G401 (cell line): ENCODE measurements around the gene MAPK14. TPM values are rescaled to one million over a fixed set of nuclear protein-coding genes. Genes with fewer than 3 reads are reported as not detected.

ENCODE experiments used
- DNase-seq: peaks from one replicate; pipeline ENCODE4 v3.0.0-alpha.2; 2015; ENCODE audit warnings: low spot score
- in situ Hi-C: cut with HindIII; loops from 2 replicates; pipeline ENCODE4 v1.10.0; 2016; ENCODE audit warnings: low sequenced_read_pairs, mixed read lengths
- total RNA-seq: library from RNA; depleted of rRNA; stranded (reverse); fragments of >200 nt; shearing (Covaris generic); gene quantifications from 2 replicates; pipeline ENCODE4 v1.2.3, GENCODE V29; 2014; rRNA removed

MAPK14 gene
- total RNA-seq, 1 experiment from 2014 or later, result 32.9 TPM

- DNase-seq, result no peak
- in situ Hi-C loops, result no loop called here
Measured at GRCh38 chr6:36145495-36145894, 117.9 kb downstream of the MAPK14 start.

- in situ Hi-C loops, result no loop called here
- DNase-seq, result no peak
Measured at GRCh38 chr6:36147294-36147693, 119.7 kb downstream of the MAPK14 start.

GRCh38 chr6:36149476-36149875 lies 121.9 kb downstream of the MAPK14 start:
- no peak for DNase-seq
- in situ Hi-C loops, result no loop called here

- in situ Hi-C loops, result no loop called here
- no peak for DNase-seq
Measured at GRCh38 chr6:36150283-36150682, 122.7 kb downstream of the MAPK14 start.

DNA sequence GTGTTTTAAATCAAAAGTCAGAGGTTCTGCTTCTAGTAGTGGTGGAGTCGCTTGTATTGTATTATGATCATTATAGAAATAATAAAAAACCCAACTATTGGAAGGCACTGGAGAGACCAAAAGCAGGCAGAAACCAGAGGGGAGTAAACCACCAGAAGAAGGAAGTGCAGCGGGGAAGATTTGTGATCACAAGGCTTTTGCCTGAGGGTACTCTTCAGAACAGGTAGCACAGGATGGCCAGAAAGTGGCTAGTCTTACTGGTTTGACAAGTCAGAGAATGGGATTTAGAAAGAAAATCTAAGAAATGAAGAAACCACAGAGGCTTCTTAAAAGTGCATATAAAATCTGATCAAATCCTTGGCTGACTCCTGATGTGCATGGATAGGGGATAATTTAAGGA lies 126.7 kb downstream of the MAPK14 start:
- DNase-seq, result no peak
- in situ Hi-C loops, result no loop called here

DNA sequence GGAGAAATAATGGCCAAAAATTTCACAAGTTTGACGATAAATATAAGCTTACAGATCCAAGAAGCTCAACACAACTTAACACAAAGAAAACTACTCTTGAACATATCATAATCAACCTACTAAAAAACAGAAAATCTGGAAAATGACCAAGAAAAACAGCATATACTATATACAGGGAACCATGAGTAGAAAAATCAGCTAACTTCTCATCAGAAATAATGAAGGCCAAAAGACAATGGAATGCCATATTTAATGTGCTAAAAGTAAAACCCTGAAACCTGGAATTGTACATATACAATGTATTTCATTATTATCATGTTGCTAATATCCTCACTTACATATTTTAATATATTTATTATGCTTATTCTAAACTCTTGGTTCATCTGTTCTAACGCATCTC lies 128.1 kb downstream of the MAPK14 start:
- in situ Hi-C loops, result no loop called here
- DNase-seq, result no peak

DNA sequence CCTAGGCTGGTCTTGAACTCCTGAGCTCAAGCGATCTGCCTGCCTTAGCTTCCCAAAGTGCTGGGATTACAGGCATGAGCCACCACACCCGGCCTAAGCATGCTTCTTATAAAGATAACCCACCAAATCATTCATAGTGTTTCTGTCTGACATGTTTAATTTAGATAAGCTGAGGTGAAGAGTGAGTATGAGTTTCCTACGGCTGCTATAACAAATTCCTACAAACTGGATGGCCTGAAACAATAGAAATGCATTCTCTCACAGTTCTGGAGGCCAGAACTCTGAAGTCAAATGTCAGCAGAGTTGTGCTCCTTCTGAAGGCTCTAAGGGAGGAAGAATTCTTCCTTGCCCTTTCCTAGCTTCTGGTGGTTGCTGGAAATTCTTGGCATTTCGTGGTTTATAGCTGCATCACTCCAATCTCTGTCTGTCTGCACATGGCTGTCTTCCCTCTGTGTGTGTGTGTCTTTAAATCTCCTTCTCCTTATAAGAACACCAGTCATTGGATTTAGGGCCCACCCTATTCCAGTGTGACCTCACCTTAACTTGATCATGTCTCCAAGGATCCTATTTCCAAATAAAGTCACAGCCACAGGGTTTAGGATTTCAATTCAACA lies 132.6 kb downstream of the MAPK14 start:
- no peak for DNase-seq

More for the DNA sequence above, 132.6 kb downstream of the MAPK14 start:
- in situ Hi-C loops, result no loop called here

Other genes starting within 250 kb of the MAPK14 start
- not detected in 2 replicates for gene CLPSL1, start 246.8 kb upstream of the MAPK14 start, total RNA-seq
- gene CLPS, start 230.5 kb upstream of the MAPK14 start, total RNA-seq, result not detected in 2 replicates
- gene LHFPL5, start 222.5 kb upstream of the MAPK14 start, total RNA-seq, result not detected in 2 replicates
- gene SRPK1, start 106.7 kb upstream of the MAPK14 start, total RNA-seq, result 28.9 and 39.9 TPM in 2 replicates
- gene SLC26A8, start 3.2 kb upstream of the MAPK14 start, total RNA-seq, result not detected in 2 replicates
- 0.07 and 0.12 TPM in 2 replicates for gene MAPK13, start 102.7 kb downstream of the MAPK14 start, total RNA-seq
- gene BRPF3, start 168.9 kb downstream of the MAPK14 start, total RNA-seq, result 11.8 and 13.9 TPM in 2 replicates
- gene PNPLA1, start 242.3 kb downstream of the MAPK14 start, total RNA-seq, result not detected in 2 replicates